Nephron progenitor cell (in vitro differentiated cells): ENCODE results near the gene CD244.

ENCODE experiments used
- DNase-seq: peaks from one replicate; pipeline ENCODE4 v3.0.0; 2021
- H3K27ac Mint-ChIP-seq: 2 replicates; pipeline ENCODE4 v1.8.0; 2021; ENCODE audit warnings: mild to moderate bottlenecking, moderate library complexity, mixed read lengths
- H3K27me3 Mint-ChIP-seq: 2 replicates; pipeline ENCODE4 v1.8.0; 2021; ENCODE audit warnings: mild to moderate bottlenecking, low read depth, mixed read lengths; ENCODE audit not compliant: poor library complexity
- H3K36me3 Mint-ChIP-seq: 2 replicates; pipeline ENCODE4 v1.8.0; 2021; ENCODE audit warnings: low read depth, mixed read lengths
- H3K4me1 Mint-ChIP-seq: 2 replicates; pipeline ENCODE4 v1.8.0; 2021; ENCODE audit warnings: mixed read lengths
- H3K4me3 Mint-ChIP-seq: 2 replicates; pipeline ENCODE4 v1.8.0; 2021; ENCODE audit warnings: mild to moderate bottlenecking, moderate library complexity, mixed read lengths
- H3K9me3 Mint-ChIP-seq: 2 replicates; pipeline ENCODE4 v1.8.0; 2021; ENCODE audit warnings: mild to moderate bottlenecking, moderate library complexity, mixed read lengths
- CTCF ChIP-seq: fragments of 200-600 bp; sonication (generic); IDR thresholded peaks from 2 replicates; pipeline ENCODE4 v1.5.0; 2021; ENCODE audit warnings: antibody characterized with exemption

The CD244 gene

GRCh38 chr1:160844447-160845232, 18.0 kb downstream of the CD244 start:
- Mint-ChIP-seq H3K36me3 (no peaks in the 10 kb centered on the region), H3K27me3 (peaks cover 20% of the 10 kb centered on the region), H3K27ac (no peak overlapping the region), H3K4me3 (no peak overlapping the region), H3K4me1 (no peaks in the 10 kb centered on the region), H3K9me3 (no peaks in the 10 kb centered on the region)
- no peak for DNase-seq
- TF ChIP-seq CTCF, result no peak

GRCh38 chr1:160841079-160841478, 21.6 kb downstream of the CD244 start:
- Mint-ChIP-seq H3K36me3 (no peaks in the 10 kb centered on the region), H3K4me3 (no peak overlapping the region), H3K27me3 (peaks cover 19% of the 10 kb centered on the region), H3K9me3 (no peaks in the 10 kb centered on the region), H3K4me1 (peaks cover 21% of the 10 kb centered on the region), H3K27ac (no peak overlapping the region)
- TF ChIP-seq CTCF, result no peak
- no peak for DNase-seq

GRCh38 chr1:160839746-160840145, 22.9 kb downstream of the CD244 start:
- H3K36me3 Mint-ChIP-seq, result no peaks in the 10 kb centered on the region

GRCh38 chr1:160838888-160839287, 23.8 kb downstream of the CD244 start:
- DNase-seq, result no peak
- no peak overlapping the region for H3K27ac Mint-ChIP-seq
- H3K4me1 Mint-ChIP-seq, result peaks cover 21% of the 10 kb centered on the region
- H3K27me3 Mint-ChIP-seq, result peaks cover 19% of the 10 kb centered on the region
- H3K9me3 Mint-ChIP-seq, result no peaks in the 10 kb centered on the region
- H3K36me3 Mint-ChIP-seq, result no peaks in the 10 kb centered on the region
- TF ChIP-seq CTCF, result no peak
- no peak overlapping the region for H3K4me3 Mint-ChIP-seq

More at GRCh38 chr1:160839746-160840145, 22.9 kb downstream of the CD244 start:
- Mint-ChIP-seq H3K4me3 (no peak overlapping the region), H3K27ac (no peak overlapping the region), H3K9me3 (no peaks in the 10 kb centered on the region), H3K27me3 (peaks cover 19% of the 10 kb centered on the region), H3K4me1 (peaks cover 21% of the 10 kb centered on the region)
- no peak for DNase-seq
- TF ChIP-seq CTCF, result no peak

- Mint-ChIP-seq H3K4me1 (peaks cover 21% of the 10 kb centered on the region), H3K27me3 (peaks cover 13% of the 10 kb centered on the region), H3K4me3 (no peak overlapping the region), H3K36me3 (no peaks in the 10 kb centered on the region), H3K9me3 (no peaks in the 10 kb centered on the region), H3K27ac (no peak overlapping the region)
- no peak for DNase-seq
- TF ChIP-seq CTCF, result no peak
These were observed 25.0 kb downstream of the CD244 start for GRCh38 chr1:160837558-160838205.
